Measurements from ENCODE around the gene TMEM72.

- no peak for TF ChIP-seq GATA3 (IDR thresholded peaks at IDR 0.05; ENCODE audit: low read depth, low read length)
- no peak for TF ChIP-seq GATA2 (IDR thresholded peaks at IDR 0.05; ENCODE audit: low read depth, low read length)
Observed at GRCh38 chr10:44965651-44966097, 54.5 kb downstream of the TMEM72 start.

Measured in SH-SY5Y (cell line).